D721Med (cell line): ENCODE data around the gene TFR2.

Source experiments
- DNase-seq: peaks from one replicate; pipeline ENCODE4 v3.0.0; 2011; ENCODE audit warnings: low spot score; ENCODE audit not compliant: insufficient read length
- FAIRE-seq: peaks from 2 replicates; lab custom pipeline; 2011; peaks lifted over from hg19 to GRCh38; lab: Jason Lieb, UNC
- TF ChIP-seq, protein P1 (sequence below): IDR thresholded peaks from 2 replicates; pipeline ENCODE4 v1.5.1; 2012; ENCODE audit warnings: mild to moderate bottlenecking, control low read depth; ENCODE audit not compliant: insufficient read depth; ENCODE audit errors: missing control alignments

TFR2 gene

GRCh38 chr7:100571829-100572116 is 69.6 kb downstream of the TFR2 start:
- FAIRE-seq: no peak
- TF ChIP-seq, protein P1, sequence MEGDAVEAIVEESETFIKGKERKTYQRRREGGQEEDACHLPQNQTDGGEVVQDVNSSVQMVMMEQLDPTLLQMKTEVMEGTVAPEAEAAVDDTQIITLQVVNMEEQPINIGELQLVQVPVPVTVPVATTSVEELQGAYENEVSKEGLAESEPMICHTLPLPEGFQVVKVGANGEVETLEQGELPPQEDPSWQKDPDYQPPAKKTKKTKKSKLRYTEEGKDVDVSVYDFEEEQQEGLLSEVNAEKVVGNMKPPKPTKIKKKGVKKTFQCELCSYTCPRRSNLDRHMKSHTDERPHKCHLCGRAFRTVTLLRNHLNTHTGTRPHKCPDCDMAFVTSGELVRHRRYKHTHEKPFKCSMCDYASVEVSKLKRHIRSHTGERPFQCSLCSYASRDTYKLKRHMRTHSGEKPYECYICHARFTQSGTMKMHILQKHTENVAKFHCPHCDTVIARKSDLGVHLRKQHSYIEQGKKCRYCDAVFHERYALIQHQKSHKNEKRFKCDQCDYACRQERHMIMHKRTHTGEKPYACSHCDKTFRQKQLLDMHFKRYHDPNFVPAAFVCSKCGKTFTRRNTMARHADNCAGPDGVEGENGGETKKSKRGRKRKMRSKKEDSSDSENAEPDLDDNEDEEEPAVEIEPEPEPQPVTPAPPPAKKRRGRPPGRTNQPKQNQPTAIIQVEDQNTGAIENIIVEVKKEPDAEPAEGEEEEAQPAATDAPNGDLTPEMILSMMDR: no peak

DNA sequence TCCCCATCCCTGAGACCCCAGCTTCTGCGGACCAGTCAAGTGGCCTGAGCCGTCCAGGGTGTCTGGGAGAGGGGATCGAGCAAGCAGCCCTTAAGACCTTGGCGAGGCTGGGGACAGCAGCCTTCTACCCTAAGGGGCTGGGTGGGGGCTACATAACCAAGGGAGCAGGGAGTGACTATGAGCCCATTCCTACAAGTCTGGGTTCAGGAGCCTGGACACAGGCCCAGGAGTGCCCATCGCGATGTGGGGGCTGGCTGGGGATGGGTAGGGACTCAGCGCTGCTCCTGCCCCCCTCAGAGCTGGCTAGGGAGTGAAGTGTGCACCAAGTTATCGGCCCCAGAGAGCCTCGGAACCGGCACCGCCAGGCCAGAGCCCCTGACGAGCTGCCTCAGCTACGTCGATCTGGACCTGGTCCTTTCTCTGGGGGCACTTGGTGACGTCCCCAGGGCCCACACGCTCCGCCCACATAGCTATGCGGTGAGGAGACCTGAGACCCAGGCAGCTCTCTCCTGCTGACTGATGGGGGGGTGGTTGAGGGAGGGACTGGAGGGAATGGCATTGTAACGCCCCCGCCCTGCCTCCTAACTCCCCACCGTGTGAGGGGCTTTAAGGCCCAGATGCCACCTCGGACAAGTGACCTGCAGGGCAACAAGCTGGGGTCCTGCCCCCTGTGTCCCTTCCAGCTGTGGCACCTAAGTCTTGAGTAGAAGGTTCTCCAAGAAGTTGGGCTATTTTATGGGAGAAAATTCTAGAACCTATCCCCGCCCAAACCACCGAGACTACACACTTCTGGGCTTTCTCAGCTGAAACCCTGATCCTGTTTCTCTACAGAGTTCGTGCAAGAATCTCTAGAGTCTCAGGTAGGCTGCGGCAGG is 70.2 kb downstream of the TFR2 start:
- DNase-seq (no peak), FAIRE-seq (no peak)
- TF ChIP-seq, protein P1: no peak

More at GRCh38 chr7:100571829-100572116, 69.6 kb downstream of the TFR2 start:
- no peak for DNase-seq
